NB4 (cell line): ENCODE measurements around the gene ERN2.

Source experiments
- DNase-seq: peaks from one replicate; pipeline ENCODE4 v3.0.0; 2010; ENCODE audit warnings: low read depth
- H3K4me3 ChIP-seq: one replicate; pipeline ENCODE4 v1.5.1; 2011; ENCODE audit warnings: mild to moderate bottlenecking, low read depth, low read length, moderate library complexity
- MYC ChIP-seq: IDR thresholded peaks from 2 replicates; pipeline ENCODE4 v1.6.1; 2011; ENCODE audit warnings: low read depth, low read length
- POLR2A ChIP-seq: IDR thresholded peaks from 2 replicates; pipeline ENCODE4 v1.6.1; 2011; ENCODE audit warnings: mild to moderate bottlenecking; ENCODE audit not compliant: insufficient read length; ENCODE audit errors: extremely low read depth
- TF ChIP-seq, protein P1 (sequence below): IDR thresholded peaks from one replicate; pipeline ENCODE4 v1.5.1; 2012; ENCODE audit warnings: low read depth, low read length
- TF ChIP-seq, protein P2 (sequence below): IDR thresholded peaks from 2 replicates; pipeline ENCODE4 v1.6.1; 2011; ENCODE audit warnings: low read depth, low read length

Gene ERN2

DNA sequence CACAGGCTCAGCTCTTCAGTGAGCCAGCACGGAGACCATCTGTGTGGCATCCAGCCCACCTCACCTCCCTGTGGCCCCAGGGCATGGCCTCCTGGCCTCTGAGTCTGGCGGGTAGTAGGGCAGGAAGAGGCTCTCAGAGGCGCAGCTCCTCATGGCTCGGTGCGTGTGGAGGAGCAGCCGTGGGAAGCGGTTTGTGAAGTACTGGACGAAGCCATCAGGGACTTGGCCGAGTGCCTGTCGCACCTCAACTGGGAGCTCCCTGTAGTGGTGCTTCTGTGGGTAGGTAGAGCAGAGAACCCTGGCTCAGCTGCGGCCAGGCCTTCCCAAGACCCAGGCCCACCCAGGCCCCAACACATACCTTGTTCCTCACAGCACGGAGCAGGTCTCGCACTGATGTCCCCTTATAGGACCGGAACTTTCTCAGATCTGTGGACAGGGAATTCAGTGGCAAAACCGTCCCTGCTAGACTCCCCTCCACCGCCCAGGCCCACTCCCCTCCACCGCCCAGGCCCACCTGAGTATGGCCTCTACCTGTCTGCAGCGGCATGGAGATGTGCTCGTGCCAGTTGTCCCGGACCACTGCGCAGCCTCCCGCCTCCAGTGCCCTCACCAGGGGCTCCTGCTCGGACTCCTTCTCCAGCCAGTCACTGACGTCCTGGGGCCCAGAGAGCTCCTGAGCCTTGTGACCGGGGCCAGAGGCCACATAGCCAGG is 22.1 kb downstream of the ERN2 start:
- DNase-seq = no peak
- TF ChIP-seq POLR2A (no peak), MYC (no peak)
- TF ChIP-seq, protein P1, sequence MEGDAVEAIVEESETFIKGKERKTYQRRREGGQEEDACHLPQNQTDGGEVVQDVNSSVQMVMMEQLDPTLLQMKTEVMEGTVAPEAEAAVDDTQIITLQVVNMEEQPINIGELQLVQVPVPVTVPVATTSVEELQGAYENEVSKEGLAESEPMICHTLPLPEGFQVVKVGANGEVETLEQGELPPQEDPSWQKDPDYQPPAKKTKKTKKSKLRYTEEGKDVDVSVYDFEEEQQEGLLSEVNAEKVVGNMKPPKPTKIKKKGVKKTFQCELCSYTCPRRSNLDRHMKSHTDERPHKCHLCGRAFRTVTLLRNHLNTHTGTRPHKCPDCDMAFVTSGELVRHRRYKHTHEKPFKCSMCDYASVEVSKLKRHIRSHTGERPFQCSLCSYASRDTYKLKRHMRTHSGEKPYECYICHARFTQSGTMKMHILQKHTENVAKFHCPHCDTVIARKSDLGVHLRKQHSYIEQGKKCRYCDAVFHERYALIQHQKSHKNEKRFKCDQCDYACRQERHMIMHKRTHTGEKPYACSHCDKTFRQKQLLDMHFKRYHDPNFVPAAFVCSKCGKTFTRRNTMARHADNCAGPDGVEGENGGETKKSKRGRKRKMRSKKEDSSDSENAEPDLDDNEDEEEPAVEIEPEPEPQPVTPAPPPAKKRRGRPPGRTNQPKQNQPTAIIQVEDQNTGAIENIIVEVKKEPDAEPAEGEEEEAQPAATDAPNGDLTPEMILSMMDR = no peak
- TF ChIP-seq, protein P2, sequence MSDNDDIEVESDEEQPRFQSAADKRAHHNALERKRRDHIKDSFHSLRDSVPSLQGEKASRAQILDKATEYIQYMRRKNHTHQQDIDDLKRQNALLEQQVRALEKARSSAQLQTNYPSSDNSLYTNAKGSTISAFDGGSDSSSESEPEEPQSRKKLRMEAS = no peak
- no peak overlapping the region for H3K4me3 ChIP-seq

DNA sequence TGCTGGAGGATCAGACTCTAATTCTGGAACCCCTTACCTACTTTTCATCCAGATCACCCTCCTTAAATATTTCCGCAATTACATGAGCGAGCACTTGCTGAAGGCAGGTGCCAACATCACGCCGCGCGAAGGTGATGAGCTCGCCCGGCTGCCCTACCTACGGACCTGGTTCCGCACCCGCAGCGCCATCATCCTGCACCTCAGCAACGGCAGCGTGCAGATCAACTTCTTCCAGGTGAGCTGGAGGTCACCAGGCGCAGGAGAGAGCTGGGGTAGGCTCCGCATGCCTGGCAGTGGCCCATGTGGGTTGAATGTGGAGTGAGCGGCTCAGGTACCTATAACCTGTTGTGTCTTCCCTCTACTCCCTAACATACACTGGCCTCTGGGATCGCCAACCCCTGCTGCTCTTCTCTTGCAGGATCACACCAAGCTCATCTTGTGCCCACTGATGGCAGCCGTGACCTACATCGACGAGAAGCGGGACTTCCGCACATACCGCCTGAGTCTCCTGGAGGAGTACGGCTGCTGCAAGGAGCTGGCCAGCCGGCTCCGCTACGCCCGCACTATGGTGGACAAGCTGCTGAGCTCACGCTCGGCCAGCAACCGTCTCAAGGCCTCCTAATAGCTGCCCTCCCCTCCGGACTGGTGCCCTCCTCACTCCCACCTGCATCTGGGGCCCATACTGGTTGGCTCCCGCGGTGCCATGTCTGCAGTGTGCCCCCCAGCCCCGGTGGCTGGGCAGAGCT is 23.4 kb downstream of the ERN2 start:
- no peak overlapping the region for H3K4me3 ChIP-seq
- TF ChIP-seq, protein P1 = no peak
- TF ChIP-seq, protein P2 = no peak
- no peak for TF ChIP-seq POLR2A
- no peak for DNase-seq

DNA sequence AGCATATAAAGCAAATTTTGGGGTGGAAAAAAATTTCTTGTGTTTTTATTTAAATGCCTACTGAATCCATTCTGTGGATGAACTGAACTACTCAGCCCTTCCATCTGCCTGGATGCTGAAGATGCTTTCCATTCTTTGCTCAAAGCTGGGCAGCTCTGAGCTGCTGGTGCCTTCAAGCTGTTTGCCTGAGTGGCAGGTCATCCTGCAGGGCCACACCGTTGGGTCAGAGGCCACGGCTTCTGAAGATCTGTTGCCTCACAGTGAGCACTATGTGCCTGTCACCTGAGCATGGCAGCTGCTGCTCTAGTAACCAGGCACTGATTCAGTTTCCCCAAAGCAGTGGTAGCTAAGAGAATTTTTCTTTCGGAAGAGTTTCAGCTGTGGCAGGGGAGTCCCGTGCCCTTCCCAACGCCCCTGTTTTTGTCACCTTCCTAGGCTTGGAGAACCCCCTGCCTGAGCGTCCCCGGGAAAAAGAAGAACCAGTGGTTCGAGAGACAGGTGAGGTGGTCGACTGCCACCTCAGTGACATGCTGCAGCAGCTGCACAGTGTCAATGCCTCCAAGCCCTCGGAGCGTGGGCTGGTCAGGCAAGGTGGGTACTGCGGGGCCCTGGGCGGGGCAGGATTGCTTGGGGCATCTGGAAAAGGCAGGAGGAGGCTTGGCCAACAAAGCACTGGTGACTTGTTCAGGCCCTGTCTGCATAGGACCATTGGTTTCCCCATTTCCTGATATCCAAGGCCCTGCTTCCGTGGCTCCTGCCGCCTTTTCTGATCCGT is 25.8 kb downstream of the ERN2 start:
- no peak overlapping the region for H3K4me3 ChIP-seq
- TF ChIP-seq MYC = no peak
- TF ChIP-seq POLR2A = no peak
- TF ChIP-seq, protein P1 = no peak
- TF ChIP-seq, protein P2 = no peak
- no peak for DNase-seq

DNA sequence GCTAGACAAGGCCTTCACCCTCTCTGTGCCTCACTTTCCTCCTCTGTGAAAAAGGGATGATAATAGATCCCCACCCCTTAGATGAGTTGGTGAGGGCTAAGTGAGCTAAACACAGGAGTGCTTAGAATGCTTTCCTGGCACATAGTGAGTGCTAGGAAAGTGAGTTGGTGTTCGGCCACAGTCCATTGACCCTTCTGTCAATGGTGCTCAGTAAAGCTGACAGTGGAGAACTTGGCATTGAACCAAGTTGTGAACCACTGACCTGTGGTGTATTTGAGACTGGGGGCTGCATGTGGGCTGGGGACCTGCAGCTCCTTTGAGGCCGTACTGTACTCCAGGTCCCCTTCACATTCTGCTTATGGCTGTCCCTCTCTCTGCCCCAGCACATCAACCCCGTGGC is 29.5 kb downstream of the ERN2 start:
- no peak for DNase-seq

DNA sequence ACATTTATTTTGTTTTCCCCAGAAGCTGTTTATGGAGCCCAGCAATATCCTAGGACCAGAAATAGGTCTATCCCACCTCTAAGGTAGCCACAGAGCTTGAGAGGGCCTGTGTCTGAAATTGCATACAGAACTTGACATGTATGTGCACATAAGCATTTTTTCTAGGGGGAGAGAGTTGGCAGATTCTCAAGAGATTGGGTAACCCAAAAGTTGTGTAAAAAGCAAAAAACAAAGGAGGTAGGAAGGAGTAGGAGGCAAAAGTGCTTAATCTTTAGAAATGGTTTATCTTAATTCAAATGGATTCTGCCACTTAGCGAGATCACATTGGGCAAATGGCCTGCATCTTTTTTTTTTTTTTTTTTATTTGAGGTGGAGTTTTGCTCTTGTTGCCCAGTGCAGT is 30.8 kb downstream of the ERN2 start:
- H3K4me3 ChIP-seq = no peak overlapping the region
- peak; percentile 18 for DNase-seq

More for the DNA sequence above, 29.5 kb downstream of the ERN2 start:
- no peak overlapping the region for H3K4me3 ChIP-seq
- no peak for TF ChIP-seq POLR2A
- TF ChIP-seq, protein P2 = no peak
- TF ChIP-seq MYC = no peak
- TF ChIP-seq, protein P1 = no peak

More for the DNA sequence above, 30.8 kb downstream of the ERN2 start:
- TF ChIP-seq, protein P2 = no peak
- TF ChIP-seq MYC (no peak), POLR2A (no peak)
- TF ChIP-seq, protein P1 = no peak
